WERI-Rb-1 (cell line): Measurements from ENCODE around the gene NAALADL2.

ENCODE experiments used
- DNase-seq: peaks from one replicate; pipeline ENCODE4 v3.0.0-alpha.2; 2020
- H3K27ac ChIP-seq: fragments of 250-450 bp; sonication (Bioruptor Pico); 2 replicates; pipeline ENCODE4 v1.5.1; 2020; ENCODE audit warnings: mild to moderate bottlenecking, moderate library complexity
- H3K27me3 ChIP-seq: fragments of 250-450 bp; sonication (Bioruptor Pico); 2 replicates; pipeline ENCODE4 v1.5.1; 2021; ENCODE audit warnings: mild to moderate bottlenecking, low read depth, moderate library complexity; ENCODE audit not compliant: insufficient read depth, severe bottlenecking
- H3K36me3 ChIP-seq: fragments of 250-450 bp; sonication (Bioruptor Pico); 2 replicates; pipeline ENCODE4 v1.5.1; 2020; ENCODE audit warnings: mild to moderate bottlenecking, moderate library complexity
- H3K4me3 ChIP-seq: 2 replicates; pipeline ENCODE4 v1.5.1; 2011; ENCODE audit warnings: low read depth, mild to moderate bottlenecking, control low read depth, low read length
- H3K9me3 ChIP-seq: fragments of 250-450 bp; sonication (Bioruptor Pico); 2 replicates; pipeline ENCODE4 v1.5.1; 2021; ENCODE audit warnings: mild to moderate bottlenecking, moderate library complexity; ENCODE audit not compliant: severe bottlenecking
- TF ChIP-seq, protein P1 (sequence below): IDR thresholded peaks from 2 replicates; pipeline ENCODE4 v1.5.1; 2011; ENCODE audit warnings: low read depth, mild to moderate bottlenecking, control low read depth, inconsistent platforms, low read length

The NAALADL2 gene

DNA sequence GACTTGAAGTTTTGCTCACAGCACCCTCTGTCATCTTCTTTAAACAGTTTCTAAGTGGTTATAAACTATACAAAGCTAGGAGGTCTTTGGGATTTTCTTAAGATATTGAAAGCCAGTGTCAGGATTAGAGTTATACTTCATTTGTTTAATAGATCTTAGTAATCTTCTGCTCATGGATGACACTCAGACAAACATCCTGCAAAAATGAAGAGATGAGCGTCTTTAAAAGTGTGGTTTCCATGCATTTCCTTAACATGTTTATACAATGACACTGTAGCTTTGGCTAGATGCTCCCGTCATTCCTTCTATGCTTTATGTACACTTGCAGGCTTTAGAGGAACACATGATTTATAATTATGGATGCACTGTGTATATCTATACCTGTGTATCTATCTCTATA is 182.2 kb downstream of the NAALADL2 start:
- Histone ChIP-seq H3K4me3 (no peak overlapping the region), H3K36me3 (no peaks in the 10 kb centered on the region), H3K9me3 (no peaks in the 10 kb centered on the region), H3K27ac (no peak overlapping the region), H3K27me3 (no peaks in the 10 kb centered on the region)
- TF ChIP-seq, protein P1, sequence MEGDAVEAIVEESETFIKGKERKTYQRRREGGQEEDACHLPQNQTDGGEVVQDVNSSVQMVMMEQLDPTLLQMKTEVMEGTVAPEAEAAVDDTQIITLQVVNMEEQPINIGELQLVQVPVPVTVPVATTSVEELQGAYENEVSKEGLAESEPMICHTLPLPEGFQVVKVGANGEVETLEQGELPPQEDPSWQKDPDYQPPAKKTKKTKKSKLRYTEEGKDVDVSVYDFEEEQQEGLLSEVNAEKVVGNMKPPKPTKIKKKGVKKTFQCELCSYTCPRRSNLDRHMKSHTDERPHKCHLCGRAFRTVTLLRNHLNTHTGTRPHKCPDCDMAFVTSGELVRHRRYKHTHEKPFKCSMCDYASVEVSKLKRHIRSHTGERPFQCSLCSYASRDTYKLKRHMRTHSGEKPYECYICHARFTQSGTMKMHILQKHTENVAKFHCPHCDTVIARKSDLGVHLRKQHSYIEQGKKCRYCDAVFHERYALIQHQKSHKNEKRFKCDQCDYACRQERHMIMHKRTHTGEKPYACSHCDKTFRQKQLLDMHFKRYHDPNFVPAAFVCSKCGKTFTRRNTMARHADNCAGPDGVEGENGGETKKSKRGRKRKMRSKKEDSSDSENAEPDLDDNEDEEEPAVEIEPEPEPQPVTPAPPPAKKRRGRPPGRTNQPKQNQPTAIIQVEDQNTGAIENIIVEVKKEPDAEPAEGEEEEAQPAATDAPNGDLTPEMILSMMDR = no peak
- DNase-seq = no peak

DNA sequence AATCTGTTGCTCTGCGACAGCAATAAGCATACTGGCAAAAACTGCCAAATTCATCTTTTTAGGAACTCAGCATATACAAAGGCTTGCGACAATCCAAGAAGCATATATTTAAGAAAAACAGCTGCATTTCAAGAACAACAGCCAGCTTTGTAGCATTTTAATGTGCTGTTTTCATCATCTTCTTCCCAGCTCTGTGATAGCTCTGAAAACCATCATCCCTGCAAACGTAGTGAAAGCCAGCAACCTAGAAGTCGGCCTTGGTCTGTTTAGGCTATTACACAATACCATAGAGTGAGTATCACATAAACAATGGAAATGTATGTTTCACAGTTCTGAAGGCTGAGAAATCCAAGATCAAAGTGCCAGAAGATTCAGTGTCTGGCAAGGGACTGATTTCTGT is 187.5 kb downstream of the NAALADL2 start:
- DNase-seq = no peak
- no peak overlapping the region for H3K27ac ChIP-seq
- no peaks in the 10 kb centered on the region for H3K36me3 ChIP-seq
- no peak overlapping the region for H3K4me3 ChIP-seq
- TF ChIP-seq, protein P1 = no peak
- no peaks in the 10 kb centered on the region for H3K9me3 ChIP-seq
- H3K27me3 ChIP-seq = no peaks in the 10 kb centered on the region

DNA sequence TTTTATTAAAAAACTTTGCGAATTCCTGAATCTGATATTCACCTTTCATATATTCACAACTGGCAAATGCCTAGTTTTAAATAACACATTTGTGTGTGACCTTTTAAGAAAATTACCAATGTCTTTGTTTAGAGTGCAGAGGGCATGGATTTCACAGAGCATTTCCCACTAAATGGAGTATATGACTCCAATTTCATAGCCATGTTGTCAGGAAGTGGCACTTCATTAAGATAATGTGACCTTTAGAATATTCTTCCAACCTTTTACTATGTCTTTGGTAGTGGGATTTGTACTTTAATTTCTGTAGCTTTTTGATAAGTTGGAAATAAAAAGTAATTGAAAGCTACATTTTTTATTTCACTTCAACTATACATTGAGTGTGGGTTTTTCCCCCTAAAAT is 188.7 kb downstream of the NAALADL2 start:
- DNase-seq = no peak
- Histone ChIP-seq H3K27me3 (no peaks in the 10 kb centered on the region), H3K4me3 (no peak overlapping the region), H3K36me3 (no peaks in the 10 kb centered on the region), H3K27ac (no peak overlapping the region), H3K9me3 (no peaks in the 10 kb centered on the region)
- TF ChIP-seq, protein P1 = no peak

DNA sequence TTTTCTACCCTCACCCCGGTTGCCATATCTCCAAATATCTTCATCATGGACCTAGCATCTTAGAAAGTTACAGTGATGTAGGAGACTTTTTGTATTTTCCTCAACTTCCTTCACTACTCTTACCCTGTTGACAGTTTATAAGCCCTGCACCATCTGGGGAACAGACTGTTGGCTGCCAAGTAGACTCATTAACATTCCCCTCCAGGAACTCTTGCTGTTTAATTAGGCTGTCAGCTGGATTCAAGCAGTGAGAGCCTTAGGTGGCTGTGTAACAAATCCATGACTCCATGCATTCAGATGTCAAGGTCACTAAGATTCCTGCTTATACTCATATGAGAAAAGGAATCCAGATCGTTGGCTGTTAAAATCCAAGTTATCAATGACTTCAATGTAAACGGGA is 198.3 kb downstream of the NAALADL2 start:
- H3K4me3 ChIP-seq = no peak overlapping the region
- no peaks in the 10 kb centered on the region for H3K36me3 ChIP-seq
- TF ChIP-seq, protein P1 = no peak
- no peak for DNase-seq
- H3K9me3 ChIP-seq = no peaks in the 10 kb centered on the region
- H3K27me3 ChIP-seq = no peaks in the 10 kb centered on the region
- H3K27ac ChIP-seq = no peak overlapping the region

DNA sequence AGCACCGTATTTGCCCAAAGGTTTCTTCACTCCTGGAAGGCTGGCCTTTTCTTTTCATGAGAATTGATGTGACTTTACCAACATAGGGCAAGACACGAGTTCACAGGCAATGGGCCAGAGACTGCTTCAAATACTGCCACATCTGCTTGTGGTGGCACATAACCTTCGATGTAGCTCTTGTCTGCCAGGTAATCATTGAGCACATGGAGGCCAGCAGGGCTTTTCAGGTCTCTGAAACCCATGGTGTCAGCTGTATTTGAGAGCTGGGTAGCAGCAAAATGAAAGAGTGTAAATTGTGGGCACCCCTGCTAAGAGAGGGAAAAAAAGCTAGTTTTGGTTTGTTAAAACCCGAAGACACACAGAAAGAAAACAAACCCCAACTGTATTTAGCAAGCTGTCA is 200.7 kb downstream of the NAALADL2 start:
- Histone ChIP-seq H3K36me3 (no peaks in the 10 kb centered on the region), H3K4me3 (no peak overlapping the region), H3K27ac (no peak overlapping the region), H3K27me3 (no peaks in the 10 kb centered on the region), H3K9me3 (no peaks in the 10 kb centered on the region)
- TF ChIP-seq, protein P1 = no peak
- no peak for DNase-seq

DNA sequence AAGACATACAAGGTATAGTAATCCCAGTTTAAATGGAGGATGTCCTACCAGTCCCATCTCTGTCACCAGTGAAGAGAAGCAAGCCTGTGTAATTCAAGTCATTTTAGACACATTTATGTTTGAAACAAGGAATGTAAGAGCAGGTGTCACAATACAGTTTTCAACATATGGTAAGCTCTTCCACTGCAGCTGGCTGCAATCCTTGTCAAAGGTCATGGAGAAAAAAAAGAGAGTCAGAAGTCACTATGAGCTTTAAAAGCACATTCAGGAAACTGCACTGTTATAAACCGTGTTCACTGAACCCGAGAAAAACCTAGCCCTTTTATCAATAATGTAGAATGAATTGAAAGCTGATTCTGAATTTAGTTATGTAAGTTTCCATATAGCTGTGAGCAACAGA is 206.4 kb downstream of the NAALADL2 start:
- Histone ChIP-seq H3K27me3 (no peaks in the 10 kb centered on the region), H3K27ac (no peak overlapping the region), H3K36me3 (no peaks in the 10 kb centered on the region), H3K9me3 (no peaks in the 10 kb centered on the region), H3K4me3 (no peak overlapping the region)
- TF ChIP-seq, protein P1 = no peak
- DNase-seq = no peak
